PC-3 (cell line): Measurements from ENCODE around the gene XPR1. TPM values are rescaled to one million over a fixed set of nuclear protein-coding genes. Genes with fewer than 3 reads are reported as not detected.

Experiments
- ATAC-seq: fragments of 200-7000 bp; cut with Tn5 transposase; 2 replicates; pipeline ENCODE4 v1.9.1; 2020; ENCODE audit warnings: mild to moderate bottlenecking, moderate library complexity
- Bru-seq: library from RNA; stranded (reverse); fragments of 400-500 nt; gene quantifications from one replicate; lab custom pipeline; 2021; lab: Mats Ljungman, UMichigan
- BruChase-seq, 2 experiments: library from RNA; stranded (reverse); fragments of 400-500 nt; gene quantifications; one replicate each; lab custom pipeline; 2021; lab: Mats Ljungman, UMichigan
- BruUV-seq: library from RNA; stranded (reverse); fragments of 400-500 nt; replicated peaks from 2 replicates; lab custom pipeline; 2021; lab: Mats Ljungman, UMichigan
- CTCF ChIA-PET: fragments of 300-600 bp; sonication (Branson Sonifier 250); formaldehyde crosslinking; loops from one replicate; lab custom pipeline; 2022; ENCODE audit warnings: antibody characterized with exemption; lab: Charles Lee
- POLR2A ChIA-PET: fragments of 300-600 bp; sonication (Branson Sonifier 250); formaldehyde crosslinking; loops from one replicate; lab custom pipeline; 2022; ENCODE audit warnings: antibody characterized with exemption; ENCODE audit not compliant: unreplicated experiment; lab: Charles Lee
- DNase-seq: peaks from one replicate; pipeline ENCODE4 v3.0.0-alpha.2; 2015
- H2AFZ ChIP-seq: fragments of 300-600 bp; sonication (generic); 2 replicates; pipeline ENCODE4 v1.6.0; 2016; ENCODE audit warnings: antibody characterized with exemption, low read length
- H3F3A ChIP-seq: fragments of 300-600 bp; sonication (generic); one replicate; pipeline ENCODE4 v1.6.0; 2017; ENCODE audit warnings: antibody characterized with exemption, low read length, control low read depth, mild to moderate bottlenecking; ENCODE audit not compliant: unreplicated experiment
- H3K27ac ChIP-seq: fragments of 300-600 bp; sonication (generic); 2 replicates; pipeline ENCODE4 v1.5.1; 2016; ENCODE audit warnings: mild to moderate bottlenecking, low read length
- H3K27me3 ChIP-seq: fragments of 300-600 bp; sonication (generic); 2 replicates; pipeline ENCODE4 v1.6.1; 2016; ENCODE audit warnings: low read length, mixed read lengths
- H3K36me3 ChIP-seq: fragments of 300-600 bp; sonication (generic); 2 replicates; pipeline ENCODE4 v1.6.1; 2016; ENCODE audit warnings: low read depth, mixed run types, low read length, mixed read lengths
- H3K4me1 ChIP-seq: fragments of 300-600 bp; sonication (generic); 2 replicates; pipeline ENCODE4 v1.5.1; 2016; ENCODE audit warnings: low read length; ENCODE audit not compliant: insufficient read depth
- H3K4me2 ChIP-seq: fragments of 300-600 bp; sonication (generic); 2 replicates; pipeline ENCODE4 v1.6.0; 2016; ENCODE audit warnings: low read length
- H3K4me3 ChIP-seq: fragments of 300-600 bp; sonication (generic); 2 replicates; pipeline ENCODE4 v1.5.1; 2016; ENCODE audit warnings: mild to moderate bottlenecking, low read length, mixed read lengths
- H3K79me2 ChIP-seq: fragments of 300-600 bp; sonication (generic); 2 replicates; pipeline ENCODE4 v1.6.1; 2017; ENCODE audit warnings: low read length, mixed read lengths
- H3K9ac ChIP-seq: fragments of 300-600 bp; sonication (generic); 2 replicates; pipeline ENCODE4 v1.6.0; 2016; ENCODE audit warnings: mild to moderate bottlenecking, low read length
- H3K9me2 ChIP-seq: fragments of 300-600 bp; sonication (generic); replicated peaks from 2 replicates; pipeline ENCODE4 v1.6.1; 2016; ENCODE audit warnings: mixed run types, low read length, mixed read lengths
- H3K9me3 ChIP-seq: fragments of 300-600 bp; sonication (generic); 2 replicates; pipeline ENCODE4 v1.6.1; 2016; ENCODE audit warnings: low read length, mixed read lengths
- H4K20me1 ChIP-seq: fragments of 300-600 bp; sonication (generic); 2 replicates; pipeline ENCODE4 v1.6.1; 2016; ENCODE audit warnings: low read length, mixed read lengths
- CTCF ChIP-seq: fragments of 300-600 bp; sonication (generic); conservative IDR thresholded peaks from 2 replicates; pipeline ENCODE4 v1.5.1; 2017; ENCODE audit warnings: antibody characterized with exemption, low read depth, mild to moderate bottlenecking, low read length
- EZH2 ChIP-seq: fragments of 300-600 bp; sonication (generic); IDR thresholded peaks from one replicate; pipeline ENCODE4 v1.6.1; 2017; ENCODE audit warnings: antibody characterized with exemption, mild to moderate bottlenecking, low read length; ENCODE audit not compliant: unreplicated experiment
- EZH2phosphoT487 ChIP-seq: fragments of 300-600 bp; sonication (generic); IDR thresholded peaks from 2 replicates; pipeline ENCODE4 v1.6.1; 2018; ENCODE audit warnings: mild to moderate bottlenecking, antibody characterized with exemption, low read length, borderline replicate concordance
- intact Hi-C: fragments of 100-400 bp; cut with micrococcal nuclease; formaldehyde crosslinking; loops from 2 replicates; pipeline ENCODE4 v1.9.0; 2023
- long read RNA-seq: library from polyadenylated mRNA; unstranded; transcript quantifications from one replicate; pipeline ENCODE4 v2.0.0, GENCODE V29; 2021; ENCODE audit not compliant: unreplicated experiment
- total RNA-seq: library from RNA; depleted of rRNA; stranded (reverse); fragments of >200 nt; gene quantifications from 2 replicates; pipeline ENCODE4 v1.2.3, GENCODE V29; 2014; rRNA removed

Gene XPR1
- total RNA-seq (7.3 and 8.2 TPM in 2 replicates), Bru-seq, nascent RNA (percentile 52 among the genes with signal in this experiment), BruChase-seq, experiment 1, labeled RNA remaining after a 6-hour chase (percentile 47 among the genes with signal in this experiment), BruChase-seq, experiment 2, labeled RNA remaining after a 2-hour chase (percentile 45 among the genes with signal in this experiment)
- long read RNA-seq, partial matches to known transcripts: 0 of 1 reads
- long read RNA-seq, other reads (novel, unspliced or antisense): 1 of 1 reads

GRCh38 chr1:180631766-180632325, at the start of gene XPR1:
TSS of gene XPR1 (plus strand) at chr1:180632022. CDS start at chr1:180632202, 180 bp downstream.
- peak within 1 kb of the TSS; percentile 59 for H3K9ac ChIP-seq
- peaks cover 4% of the 10 kb centered on the region; the same call in 1 of the 2 replicates for H3K4me1 ChIP-seq
- intact Hi-C loops: loop anchor here (2.0 to 10.0 kb wide), 5 partner anchors 100 to 533 kb away; no protein-coding TSS in a partner anchor
- H3K4me2 ChIP-seq: peak within 1 kb of the TSS; percentile 80
- ChIA-PET CTCF (interaction anchor here (0.6 kb wide), 1 partner anchor 14 kb away, joined by 4 read pairs; no protein-coding TSS in a partner anchor), POLR2A (interaction anchor here (0.6 to 0.7 kb wide), 2 partner anchors 79 to 232 kb away, joined by 4 to 7 read pairs; no protein-coding TSS in a partner anchor)
- H3K27me3 ChIP-seq: no peaks in the 10 kb centered on the region
- BruUV-seq: no TSS peak
- no peaks in the 10 kb centered on the region for H4K20me1 ChIP-seq
- DNase-seq (peak; percentile 94), ATAC-seq (peak; percentile 99)
- no peaks in the 10 kb centered on the region for H3K9me3 ChIP-seq
- no peaks in the 10 kb centered on the region for H3F3A ChIP-seq
- peak within 1 kb of the TSS; percentile 97 for H2AFZ ChIP-seq
- peaks cover 18% of the 10 kb centered on the region for H3K79me2 ChIP-seq
- no peak within 1 kb of the TSS for H3K27ac ChIP-seq
- H3K36me3 ChIP-seq: no peaks in the 10 kb centered on the region
- TF ChIP-seq EZH2 (no peak), CTCF (no peak), EZH2phosphoT487 (no peak)
- no peaks in the 10 kb centered on the region for H3K9me2 ChIP-seq
- H3K4me3 ChIP-seq: peak within 1 kb of the TSS; percentile 70

- H3K4me1 ChIP-seq: no peaks in the 10 kb centered on the region
- H3K27ac ChIP-seq: no peak overlapping the region
- intact Hi-C loops: no loop called here
- no peak overlapping the region for H3K9ac ChIP-seq
- CTCF ChIA-PET: no interaction called here
- no peaks in the 10 kb centered on the region for H3K79me2 ChIP-seq
- DNase-seq (no peak), ATAC-seq (no peak)
- H3K36me3 ChIP-seq: no peaks in the 10 kb centered on the region
- H4K20me1 ChIP-seq: no peaks in the 10 kb centered on the region
- H3K9me2 ChIP-seq: no peaks in the 10 kb centered on the region
- no peak overlapping the region for H3K4me3 ChIP-seq
- TF ChIP-seq EZH2 (no peak), EZH2phosphoT487 (no peak), CTCF (no peak)
- no peak overlapping the region for H3K4me2 ChIP-seq
- no peaks in the 10 kb centered on the region for H3K27me3 ChIP-seq
- no peak overlapping the region for H2AFZ ChIP-seq
- no TSS peak for BruUV-seq
- POLR2A ChIA-PET: no interaction called here
- H3F3A ChIP-seq: no peaks in the 10 kb centered on the region
- no peaks in the 10 kb centered on the region; the same call in 1 of the 2 replicates for H3K9me3 ChIP-seq
Observed at GRCh38 chr1:180584869-180585268, 47.0 kb upstream of the XPR1 start.

GRCh38 chr1:180585994-180586359, 45.8 kb upstream of the XPR1 start:
- Histone ChIP-seq H2AFZ (no peak overlapping the region), H4K20me1 (no peaks in the 10 kb centered on the region), H3K27ac (no peak overlapping the region), H3K27me3 (no peaks in the 10 kb centered on the region), H3K4me2 (no peak overlapping the region), H3K4me3 (no peak overlapping the region), H3K36me3 (no peaks in the 10 kb centered on the region), H3K9me3 (no peaks in the 10 kb centered on the region; the same call in 1 of the 2 replicates), H3K9me2 (no peaks in the 10 kb centered on the region), H3K9ac (no peak overlapping the region), H3F3A (no peaks in the 10 kb centered on the region), H3K4me1 (no peaks in the 10 kb centered on the region), H3K79me2 (no peaks in the 10 kb centered on the region)
- intact Hi-C loops: no loop called here
- no peak for ATAC-seq
- POLR2A ChIA-PET: no interaction called here
- CTCF ChIA-PET: no interaction called here
- no peak for TF ChIP-seq EZH2phosphoT487
- TF ChIP-seq CTCF: no peak
- no peak for TF ChIP-seq EZH2
- DNase-seq: no peak
- BruUV-seq: no TSS peak
